ENCODE data around the gene CDC27.
A peak's percentile ranks its signal among the peaks of the same experiment; 100 is the strongest.
"Not testable (repeated sequence)": the region's sequence is repeated elsewhere in the genome, so short reads cannot be mapped to it uniquely, and the experiment has no call there.

CDC27 gene

GRCh38 chr17:47225911-47226688, 37.0 kb upstream of the CDC27 start:
- Histone ChIP-seq H3K27ac (ENCODE audit: low read depth, low read length) (peak overlapping the region; percentile 85), H3K9ac (ENCODE audit: low read length) (no peak overlapping the region), H3K4me1 (ENCODE audit: control insufficient read depth, insufficient read depth, low read length) (peaks cover 22% of the 10 kb centered on the region), H3K36me3 (ENCODE audit: control insufficient read depth, insufficient read depth, low read length) (no peaks in the 10 kb centered on the region), H3K27me3 (ENCODE audit: control insufficient read depth, insufficient read depth, low read length) (no peaks in the 10 kb centered on the region), H3K4me3 (ENCODE audit: low read length) (no peak overlapping the region)

GRCh38 chr17:47225436-47225858, 36.4 kb upstream of the CDC27 start:
- Histone ChIP-seq H3K4me1 (ENCODE audit: control insufficient read depth, insufficient read depth, low read length) (peaks cover 22% of the 10 kb centered on the region), H3K27me3 (ENCODE audit: control insufficient read depth, insufficient read depth, low read length) (no peaks in the 10 kb centered on the region), H3K36me3 (ENCODE audit: control insufficient read depth, insufficient read depth, low read length) (no peaks in the 10 kb centered on the region), H3K9ac (ENCODE audit: low read length) (no peak overlapping the region), H3K27ac (ENCODE audit: low read depth, low read length) (peak overlapping the region; percentile 85), H3K4me3 (ENCODE audit: low read length) (no peak overlapping the region)

GRCh38 chr17:47224966-47225365, 35.9 kb upstream of the CDC27 start:
- Histone ChIP-seq H3K36me3 (ENCODE audit: control insufficient read depth, insufficient read depth, low read length) (no peaks in the 10 kb centered on the region), H3K27ac (ENCODE audit: low read depth, low read length) (peak overlapping the region; percentile 85), H3K4me3 (ENCODE audit: low read length) (peak overlapping the region; percentile 10), H3K4me1 (ENCODE audit: control insufficient read depth, insufficient read depth, low read length) (peaks cover 18% of the 10 kb centered on the region), H3K9ac (ENCODE audit: low read length) (no peak overlapping the region), H3K27me3 (ENCODE audit: control insufficient read depth, insufficient read depth, low read length) (no peaks in the 10 kb centered on the region)

GRCh38 chr17:47224077-47224476, 35.0 kb upstream of the CDC27 start:
- not testable (repeated sequence) for H3K36me3 ChIP-seq (ENCODE audit: control insufficient read depth, insufficient read depth, low read length); H3K4me3 ChIP-seq (ENCODE audit: low read length); H3K27me3 ChIP-seq (ENCODE audit: control insufficient read depth, insufficient read depth, low read length); H3K9ac ChIP-seq (ENCODE audit: low read length); H3K27ac ChIP-seq (ENCODE audit: low read depth, low read length)
- peaks cover 14% of the 10 kb centered on the region for H3K4me1 ChIP-seq (ENCODE audit: control insufficient read depth, insufficient read depth, low read length)

- no peaks in the 10 kb centered on the region for H3K36me3 ChIP-seq (ENCODE audit: control insufficient read depth, insufficient read depth, low read length)
- peaks cover 14% of the 10 kb centered on the region for H3K4me1 ChIP-seq (ENCODE audit: control insufficient read depth, insufficient read depth, low read length)
- no peak overlapping the region for H3K4me3 ChIP-seq (ENCODE audit: low read length)
- H3K27me3 ChIP-seq (ENCODE audit: control insufficient read depth, insufficient read depth, low read length) = no peaks in the 10 kb centered on the region
- H3K9ac ChIP-seq (ENCODE audit: low read length) = no peak overlapping the region
- H3K27ac ChIP-seq (ENCODE audit: low read depth, low read length) = no peak overlapping the region
Observed at GRCh38 chr17:47223460-47223859, 34.4 kb upstream of the CDC27 start.

- Histone ChIP-seq H3K36me3 (ENCODE audit: control insufficient read depth, insufficient read depth, low read length) (no peaks in the 10 kb centered on the region), H3K27ac (ENCODE audit: low read depth, low read length) (no peak overlapping the region), H3K27me3 (ENCODE audit: control insufficient read depth, insufficient read depth, low read length) (no peaks in the 10 kb centered on the region), H3K4me1 (ENCODE audit: control insufficient read depth, insufficient read depth, low read length) (peaks cover 14% of the 10 kb centered on the region), H3K4me3 (ENCODE audit: low read length) (no peak overlapping the region), H3K9ac (ENCODE audit: low read length) (no peak overlapping the region)
Observed at GRCh38 chr17:47223007-47223406, 33.9 kb upstream of the CDC27 start.

- H3K27me3 ChIP-seq (ENCODE audit: control insufficient read depth, insufficient read depth, low read length) = no peaks in the 10 kb centered on the region
- H3K9ac ChIP-seq (ENCODE audit: low read length) = no peak overlapping the region
- H3K36me3 ChIP-seq (ENCODE audit: control insufficient read depth, insufficient read depth, low read length) = no peaks in the 10 kb centered on the region
- no peak overlapping the region for H3K4me3 ChIP-seq (ENCODE audit: low read length)
- peaks cover 14% of the 10 kb centered on the region for H3K4me1 ChIP-seq (ENCODE audit: control insufficient read depth, insufficient read depth, low read length)
- H3K27ac ChIP-seq (ENCODE audit: low read depth, low read length) = no peak overlapping the region
Observed at GRCh38 chr17:47222047-47222446, 33.0 kb upstream of the CDC27 start.

GRCh38 chr17:47221154-47221553, 32.1 kb upstream of the CDC27 start:
- Histone ChIP-seq H3K27ac (ENCODE audit: low read depth, low read length) (no peak overlapping the region), H3K9ac (ENCODE audit: low read length) (no peak overlapping the region), H3K4me3 (ENCODE audit: low read length) (no peak overlapping the region), H3K27me3 (ENCODE audit: control insufficient read depth, insufficient read depth, low read length) (no peaks in the 10 kb centered on the region), H3K4me1 (ENCODE audit: control insufficient read depth, insufficient read depth, low read length) (peaks cover 14% of the 10 kb centered on the region), H3K36me3 (ENCODE audit: control insufficient read depth, insufficient read depth, low read length) (no peaks in the 10 kb centered on the region)

GRCh38 chr17:47220531-47220999, 31.5 kb upstream of the CDC27 start:
- Histone ChIP-seq H3K9ac (ENCODE audit: low read length) (no peak overlapping the region), H3K4me1 (ENCODE audit: control insufficient read depth, insufficient read depth, low read length) (peaks cover 11% of the 10 kb centered on the region), H3K36me3 (ENCODE audit: control insufficient read depth, insufficient read depth, low read length) (no peaks in the 10 kb centered on the region), H3K27me3 (ENCODE audit: control insufficient read depth, insufficient read depth, low read length) (no peaks in the 10 kb centered on the region), H3K4me3 (ENCODE audit: low read length) (no peak overlapping the region), H3K27ac (ENCODE audit: low read depth, low read length) (no peak overlapping the region)

- peaks cover 4% of the 10 kb centered on the region for H3K4me1 ChIP-seq (ENCODE audit: control insufficient read depth, insufficient read depth, low read length)
- no peak overlapping the region for H3K27ac ChIP-seq (ENCODE audit: low read depth, low read length)
Observed at GRCh38 chr17:47219621-47220475, 30.8 kb upstream of the CDC27 start.

GRCh38 chr17:47218896-47219430, 29.9 kb upstream of the CDC27 start:
- no peaks in the 10 kb centered on the region for H3K4me1 ChIP-seq (ENCODE audit: control insufficient read depth, insufficient read depth, low read length)
- H3K4me3 ChIP-seq (ENCODE audit: low read length) = no peak overlapping the region
- H3K27ac ChIP-seq (ENCODE audit: low read depth, low read length) = no peak overlapping the region
- no peak overlapping the region for H3K9ac ChIP-seq (ENCODE audit: low read length)
- H3K36me3 ChIP-seq (ENCODE audit: control insufficient read depth, insufficient read depth, low read length) = no peaks in the 10 kb centered on the region
- H3K27me3 ChIP-seq (ENCODE audit: control insufficient read depth, insufficient read depth, low read length) = no peaks in the 10 kb centered on the region

More at GRCh38 chr17:47219621-47220475, 30.8 kb upstream of the CDC27 start:
- H3K36me3 ChIP-seq (ENCODE audit: control insufficient read depth, insufficient read depth, low read length) = no peaks in the 10 kb centered on the region
- H3K4me3 ChIP-seq (ENCODE audit: low read length) = no peak overlapping the region
- H3K27me3 ChIP-seq (ENCODE audit: control insufficient read depth, insufficient read depth, low read length) = no peaks in the 10 kb centered on the region
- no peak overlapping the region for H3K9ac ChIP-seq (ENCODE audit: low read length)

- not testable (repeated sequence) for H3K36me3 ChIP-seq (ENCODE audit: control insufficient read depth, insufficient read depth, low read length); H3K27ac ChIP-seq (ENCODE audit: low read depth, low read length); H3K9ac ChIP-seq (ENCODE audit: low read length); H3K4me1 ChIP-seq (ENCODE audit: control insufficient read depth, insufficient read depth, low read length); H3K27me3 ChIP-seq (ENCODE audit: control insufficient read depth, insufficient read depth, low read length); H3K4me3 ChIP-seq (ENCODE audit: low read length)
Observed at GRCh38 chr17:47217279-47217678, 28.2 kb upstream of the CDC27 start.
